GM21737 (cell line): ENCODE results near the gene DLG1.
A peak's percentile ranks its signal among the peaks of the same experiment; 100 is the strongest.
"Not testable (repeated sequence)": the region's sequence is repeated elsewhere in the genome, so short reads cannot be mapped to it uniquely, and the experiment has no call there.

Experiments
- ATAC-seq: cut with Tn5 transposase; IDR thresholded peaks from one replicate; pipeline ENCODE4 v1.9.1; 2021; ENCODE audit warnings: mild to moderate bottlenecking, moderate library complexity; ENCODE audit not compliant: unreplicated experiment

DLG1 gene

DNA sequence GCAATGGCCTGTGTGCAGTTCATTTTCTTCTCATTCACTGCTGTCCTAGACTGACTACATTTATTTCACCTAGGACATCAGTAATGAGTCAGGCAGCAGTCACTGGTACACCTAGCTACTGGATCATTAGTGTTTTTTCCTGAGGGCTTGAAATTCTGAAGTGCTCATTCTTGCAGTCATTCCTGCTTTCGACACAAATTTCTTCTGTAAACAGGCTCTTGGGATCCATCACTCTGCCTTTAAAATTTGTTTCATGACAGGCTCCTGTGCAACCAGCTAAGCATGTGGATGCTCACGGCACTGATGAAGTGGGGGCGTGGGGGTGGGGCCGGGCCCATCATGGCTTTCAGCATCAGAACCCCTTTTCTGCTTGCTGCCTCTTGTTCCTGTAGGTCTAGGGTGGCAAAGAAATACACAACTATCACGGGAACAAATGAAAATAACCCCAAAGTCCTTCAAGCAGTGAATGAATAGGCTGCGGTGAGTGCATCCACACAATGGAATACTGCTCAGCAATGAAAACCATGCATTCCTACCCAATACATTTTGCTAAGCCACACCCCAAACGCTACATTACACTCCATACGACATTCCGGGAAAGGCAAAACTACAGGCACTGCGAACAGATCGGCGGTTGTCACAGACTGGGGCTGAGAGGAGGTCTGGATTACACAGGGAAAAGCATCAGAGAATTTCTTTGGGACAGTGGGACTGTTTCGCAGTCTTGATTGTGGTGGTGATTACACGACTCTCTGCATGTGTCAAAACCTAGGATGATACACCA, 259.5 kb downstream of the DLG1 start:
- ATAC-seq = no peak

DNA sequence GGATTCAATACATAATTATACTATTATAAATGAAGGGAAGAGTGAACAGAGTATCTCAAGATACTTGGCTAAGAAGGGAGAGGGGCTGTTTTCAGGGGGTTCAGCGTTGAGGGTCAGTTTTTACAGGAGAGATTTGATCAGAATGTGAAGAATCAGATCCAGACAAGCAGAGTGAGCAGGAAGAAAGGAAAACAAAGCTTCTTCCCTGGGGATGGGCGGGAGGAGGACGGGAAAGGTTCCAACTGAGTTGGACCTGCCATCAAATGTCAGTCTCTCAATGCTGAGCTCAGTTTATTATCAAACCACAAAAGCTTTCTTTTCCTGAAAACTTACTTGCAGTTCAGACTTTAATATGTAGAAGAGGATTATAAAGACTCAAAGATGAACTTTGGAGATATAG, 262.8 kb downstream of the DLG1 start:
- ATAC-seq = no peak

- not testable (repeated sequence) for ATAC-seq
These were observed 263.6 kb downstream of the DLG1 start for GRCh38 chr3:197034778-197035177.

DNA sequence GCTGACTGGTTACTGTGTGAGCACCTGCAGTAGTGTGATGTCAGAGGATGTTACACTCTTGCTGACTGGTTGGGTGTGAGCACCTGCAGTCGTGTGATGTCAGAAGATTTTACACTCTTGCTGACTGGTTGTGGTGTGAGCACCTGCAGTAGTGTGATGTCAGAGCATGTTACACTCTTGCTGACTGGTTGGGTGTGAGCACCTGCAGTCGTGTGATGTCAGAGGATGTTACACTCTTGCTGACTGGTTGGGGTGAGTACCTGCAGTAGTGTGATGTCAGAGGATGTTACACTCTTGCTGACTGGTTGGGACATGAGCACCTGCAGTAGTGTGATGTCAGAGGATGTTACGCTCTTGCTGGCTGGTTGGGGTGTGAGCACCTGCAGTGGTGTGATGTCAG, 264.6 kb downstream of the DLG1 start:
- ATAC-seq = not testable (repeated sequence)

- ATAC-seq = no peak
These were observed 266.8 kb downstream of the DLG1 start for GRCh38 chr3:197031315-197032285.

GRCh38 chr3:197030379-197031314, 267.8 kb downstream of the DLG1 start:
- no peak for ATAC-seq

GRCh38 chr3:197029511-197030167, 268.8 kb downstream of the DLG1 start, which contains the start of gene MELTF:
Gene MELTF (minus strand): TSS chr3:197029817. CDS start chr3:197029702, 115 bp downstream.
- peak; percentile 76 for ATAC-seq

GRCh38 chr3:197028728-197029510, 269.5 kb downstream of the DLG1 start:
- peak; percentile 39 for ATAC-seq

- ATAC-seq = no peak
These were observed 270.3 kb downstream of the DLG1 start for GRCh38 chr3:197027896-197028727.

GRCh38 chr3:197027151-197027895, 271.1 kb downstream of the DLG1 start:
- no peak for ATAC-seq

GRCh38 chr3:197026481-197026866, 271.9 kb downstream of the DLG1 start:
- ATAC-seq = no peak

DNA sequence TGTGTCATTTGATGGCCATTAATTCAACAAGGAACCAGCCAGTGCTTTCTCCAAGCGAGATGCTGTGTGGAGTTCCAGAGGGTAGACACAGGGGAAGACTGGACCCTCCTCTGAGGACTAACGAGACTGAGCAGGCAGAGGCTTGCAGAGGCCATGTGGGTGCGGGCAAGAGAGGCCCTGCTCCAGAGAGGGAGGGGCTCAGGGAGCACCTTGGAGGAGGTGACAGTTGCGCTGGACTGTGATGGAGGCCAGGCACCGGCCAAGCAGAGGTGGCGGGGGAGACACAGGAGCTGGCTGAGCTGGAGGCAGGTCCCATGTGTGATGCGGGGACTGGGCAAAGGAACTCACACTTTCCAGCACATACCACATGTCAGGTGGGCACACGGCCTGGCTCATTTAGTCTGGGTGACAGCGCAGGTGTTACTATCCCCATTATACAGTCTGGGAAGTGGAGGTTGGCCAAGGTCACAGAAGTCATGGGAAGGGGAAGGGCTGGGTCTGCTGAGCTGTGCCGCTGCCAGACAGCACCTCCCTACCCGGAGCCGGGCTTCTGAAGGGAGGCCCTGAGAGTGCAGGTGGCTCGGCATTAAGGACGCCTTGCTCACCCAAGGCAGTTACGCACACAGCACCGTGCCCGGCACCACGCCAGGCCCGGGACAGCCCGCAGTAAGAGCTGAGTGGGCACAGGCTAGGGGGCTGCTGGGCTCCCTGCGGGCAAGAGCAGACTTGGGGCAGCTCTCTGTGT, 272.5 kb downstream of the DLG1 start:
- ATAC-seq = no peak

GRCh38 chr3:197024881-197025735, 273.3 kb downstream of the DLG1 start:
- no peak for ATAC-seq

- no peak for ATAC-seq
These were observed 274.3 kb downstream of the DLG1 start for GRCh38 chr3:197023998-197024651.

DNA sequence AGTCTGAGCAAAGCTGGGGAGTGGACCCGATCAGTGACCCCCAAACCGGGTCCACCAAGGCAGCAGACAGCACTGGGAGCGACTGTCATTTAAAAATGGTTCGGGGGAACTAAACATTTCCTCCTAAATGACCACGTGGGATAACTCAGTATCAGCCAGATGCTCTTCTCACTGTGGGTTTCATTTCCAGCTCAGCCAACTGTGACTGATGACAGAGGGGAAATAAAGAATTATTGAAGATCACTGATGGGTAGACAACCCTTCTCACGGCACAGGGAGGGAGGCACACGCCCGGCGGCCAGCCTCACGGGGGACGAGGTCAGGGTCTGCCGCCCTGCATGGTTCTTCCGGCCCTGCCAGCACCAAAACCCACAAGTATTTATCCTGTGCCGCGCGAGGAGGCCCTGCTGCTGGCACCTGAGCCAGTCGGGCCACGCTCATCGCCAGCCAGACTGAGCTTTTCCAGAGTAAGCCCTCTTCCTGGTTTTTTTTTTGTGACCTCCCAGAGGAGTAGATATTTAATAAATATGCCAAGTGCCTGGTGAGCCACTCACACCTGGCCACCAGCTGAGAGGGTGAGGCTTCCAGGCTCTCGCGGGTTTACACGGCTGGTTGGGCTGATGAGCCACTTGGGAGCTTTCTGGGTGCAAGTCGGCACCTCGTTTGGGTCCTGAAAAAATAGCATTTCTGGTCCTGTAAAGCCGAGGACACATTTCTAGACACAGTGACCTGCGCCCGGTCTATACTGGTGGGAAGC, 275.0 kb downstream of the DLG1 start:
- ATAC-seq = no peak
